HG03342 (cell line): Measurements from ENCODE around the gene RHOG.
"Not testable (repeated sequence)": the region's sequence is repeated elsewhere in the genome, so short reads cannot be mapped to it uniquely, and the experiment has no call there.

Source experiments
- ATAC-seq: cut with Tn5 transposase; IDR thresholded peaks from one replicate; pipeline ENCODE4 v1.9.1; 2021; ENCODE audit warnings: mild to moderate bottlenecking, moderate library complexity; ENCODE audit not compliant: unreplicated experiment

The RHOG gene

DNA sequence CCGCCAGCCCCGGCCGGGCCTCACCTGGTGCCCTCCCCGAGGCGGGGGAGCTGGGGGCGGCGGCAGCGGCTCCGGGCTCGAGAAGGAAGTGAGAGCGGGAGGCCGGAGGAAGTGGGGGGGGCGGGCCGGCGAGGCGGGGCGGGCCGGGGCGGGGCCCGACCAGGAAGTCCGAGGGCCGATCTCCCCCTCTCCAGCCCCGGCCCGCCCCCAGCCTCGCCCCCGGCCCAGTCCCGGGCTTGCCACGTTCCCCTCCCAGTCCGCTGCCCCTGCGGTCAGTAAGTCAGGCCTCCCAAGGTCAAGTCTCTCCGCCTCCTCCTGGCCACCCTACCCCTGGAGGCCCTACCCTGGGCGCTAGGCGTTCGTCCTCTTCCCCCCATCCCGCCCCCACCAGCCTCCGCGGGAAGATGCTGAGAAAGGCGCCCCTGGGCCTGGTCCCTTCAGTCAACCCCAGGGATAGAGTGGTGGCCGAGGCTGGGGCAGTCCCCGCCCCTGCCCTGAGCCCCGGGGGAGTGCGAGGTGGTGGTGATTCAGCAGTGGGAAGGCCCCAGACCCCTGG is at the start of gene RHOG:
RHOG (minus strand) TSS at position 90 of the 556 bp plus-strand sequence. CDS start 12,821 bp downstream, outside the sequence.
- ATAC-seq, result peak; percentile 47

- no peak for ATAC-seq
These were observed 49.3 kb upstream of the RHOG start for GRCh38 chr11:3890014-3890413.

GRCh38 chr11:3888876-3889275 is 48.1 kb upstream of the RHOG start:
- ATAC-seq, result no peak

- ATAC-seq, result no peak
These were observed 46.2 kb upstream of the RHOG start for GRCh38 chr11:3886985-3887384.

DNA sequence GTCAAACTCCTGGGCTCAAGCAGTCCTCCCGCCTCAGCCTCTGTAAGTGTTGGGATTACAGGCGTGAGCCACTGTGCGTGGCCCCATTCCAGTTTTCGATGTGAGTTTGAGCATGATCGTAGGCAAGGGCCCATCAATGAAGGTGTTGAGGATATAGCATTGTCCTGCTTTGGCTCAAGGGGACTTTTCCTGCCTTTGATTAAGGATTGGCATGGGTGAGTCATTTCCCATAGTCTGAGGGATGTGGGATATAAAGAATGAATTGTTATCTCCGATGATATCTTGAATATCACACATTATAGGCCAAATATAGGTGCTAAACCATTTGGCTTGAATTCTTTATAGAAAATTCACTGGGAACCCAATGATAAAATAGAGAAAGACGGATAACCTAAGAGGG is 45.1 kb upstream of the RHOG start:
- no peak for ATAC-seq

GRCh38 chr11:3882655-3883054 is 41.9 kb upstream of the RHOG start:
- no peak for ATAC-seq

GRCh38 chr11:3880724-3881123 is 40.0 kb upstream of the RHOG start:
- peak; percentile 44 for ATAC-seq

- ATAC-seq, result peak; percentile 39
These were observed 39.3 kb upstream of the RHOG start for GRCh38 chr11:3879967-3880542.

DNA sequence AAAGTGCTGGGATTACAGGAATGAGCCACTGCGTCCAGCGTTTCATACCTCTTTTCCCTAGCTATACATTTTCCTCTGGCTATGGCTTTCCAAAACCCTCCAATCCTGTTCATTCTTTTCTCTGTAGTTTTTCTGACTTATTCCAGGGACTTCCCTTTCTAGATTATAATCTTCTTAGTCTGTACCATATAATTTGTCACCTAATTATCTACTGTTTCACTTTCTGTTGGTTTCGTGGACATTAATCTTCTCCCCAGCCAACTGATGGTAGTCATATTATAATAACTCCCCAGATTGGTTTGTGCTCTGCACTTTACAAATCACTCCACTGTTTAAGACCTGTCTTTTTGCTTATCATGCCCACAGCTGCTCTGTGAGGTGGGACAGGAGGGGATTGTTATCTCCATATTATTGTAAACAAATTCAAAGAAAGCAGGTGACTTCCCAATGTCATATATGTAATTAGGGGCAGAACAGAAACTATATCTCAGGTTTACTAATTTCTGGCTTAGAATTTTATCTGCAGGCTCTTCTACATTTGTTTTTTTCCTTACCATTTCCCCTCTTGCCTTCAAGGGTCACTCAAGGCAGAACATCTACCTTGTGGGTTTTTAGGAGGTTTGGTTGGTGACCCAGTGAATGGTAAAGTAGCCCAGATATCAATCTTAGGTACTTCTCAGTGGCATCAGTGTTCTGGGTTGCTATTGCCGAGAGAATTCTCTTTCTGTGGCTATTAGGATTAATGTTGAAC is 38.6 kb upstream of the RHOG start:
- peak; percentile 44 for ATAC-seq

- no peak for ATAC-seq
These were observed 37.5 kb upstream of the RHOG start for GRCh38 chr11:3878258-3878584.

DNA sequence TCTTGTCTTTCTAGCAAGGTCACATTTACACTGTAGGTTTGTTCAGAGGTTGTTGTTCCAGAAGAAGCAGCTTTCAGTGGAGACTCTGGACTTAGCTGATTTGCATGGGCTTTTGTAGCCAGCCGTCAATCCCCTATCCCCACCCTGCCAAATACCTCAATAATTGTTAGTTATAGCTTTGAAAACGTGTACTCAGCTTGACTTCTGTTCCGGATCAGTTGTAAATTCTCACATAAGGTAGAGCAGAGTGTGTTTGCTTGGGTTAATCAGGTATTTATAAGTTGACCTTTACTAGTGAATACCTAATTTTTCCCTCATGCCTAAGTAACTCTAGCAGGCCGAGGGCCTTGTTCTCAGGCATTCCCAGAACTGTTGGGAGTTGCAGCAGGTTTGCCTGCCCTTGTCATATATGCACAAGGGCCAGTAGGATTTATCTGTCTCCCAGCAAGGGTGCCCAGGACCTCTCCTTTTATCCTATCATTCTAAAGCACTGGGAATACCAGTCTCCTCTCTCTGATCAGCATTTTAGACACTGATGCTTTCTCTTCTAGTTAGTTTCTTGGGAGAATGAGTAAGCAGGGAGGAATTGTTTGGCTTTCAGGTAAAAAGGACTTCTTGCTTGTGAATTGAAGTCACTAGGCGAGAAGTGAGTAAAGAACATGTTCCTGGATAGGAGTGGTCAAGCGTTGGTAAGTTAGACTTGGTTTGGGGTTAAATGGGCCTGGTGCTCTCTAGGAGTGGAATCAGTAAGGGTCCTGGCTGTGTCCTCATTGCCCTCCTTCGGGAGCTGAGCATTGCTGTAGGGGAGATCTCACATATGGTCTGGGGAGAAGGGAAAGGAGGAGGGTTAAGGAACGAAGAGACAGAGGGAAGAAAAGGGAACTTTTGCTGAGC is 36.9 kb upstream of the RHOG start:
- no peak for ATAC-seq

DNA sequence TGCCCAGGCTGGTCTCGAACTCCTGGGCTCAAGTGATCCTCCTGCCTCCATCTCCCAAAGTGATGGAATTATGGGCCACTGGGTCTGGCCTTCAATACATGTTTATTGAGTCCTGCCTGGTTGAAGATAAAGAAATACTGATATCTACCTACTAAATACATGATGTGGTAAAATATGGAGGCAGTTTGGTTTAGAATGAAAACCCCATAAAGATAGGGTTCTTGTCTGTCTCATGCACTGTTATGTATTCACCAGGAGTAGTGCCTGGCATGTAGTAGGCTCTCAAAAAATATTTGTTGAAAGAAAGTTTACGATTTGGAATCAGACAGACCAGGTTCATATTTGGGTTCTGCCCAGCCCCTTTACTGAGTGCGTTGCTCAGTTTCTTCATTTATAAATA is 35.9 kb upstream of the RHOG start:
- no peak for ATAC-seq

DNA sequence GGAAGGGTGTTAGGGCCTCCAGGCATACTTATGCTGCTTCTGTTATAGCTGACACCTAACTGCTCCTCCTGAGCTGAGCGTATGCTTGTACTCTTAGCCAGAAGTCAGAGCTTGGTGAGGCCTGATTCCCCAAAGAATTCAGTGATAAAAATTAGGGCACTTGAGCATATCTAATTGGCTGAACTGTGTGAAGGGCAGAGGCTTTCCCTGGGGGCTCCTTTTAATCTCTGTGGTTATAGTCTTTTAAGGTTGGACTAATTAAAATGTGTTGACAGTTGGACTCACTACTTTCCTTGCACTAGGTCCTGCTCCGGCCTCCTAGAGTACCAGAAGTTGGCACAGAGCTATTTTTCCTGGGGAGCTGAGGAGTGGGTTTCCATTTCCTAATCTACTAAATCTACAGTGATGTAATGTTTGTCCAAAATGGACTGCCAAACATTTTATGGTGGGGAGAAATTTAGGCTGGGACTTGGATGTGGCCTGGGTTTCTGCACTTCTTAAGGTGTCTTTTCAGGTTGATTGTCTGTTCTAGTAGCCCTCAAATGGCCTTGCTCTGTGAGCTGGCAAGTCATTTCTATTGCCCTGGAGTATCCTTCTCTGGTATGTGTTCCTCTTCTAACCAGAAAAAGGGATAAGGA is 33.1 kb upstream of the RHOG start:
- ATAC-seq, result no peak

- peak; percentile 55 for ATAC-seq
These were observed 26.7 kb upstream of the RHOG start for GRCh38 chr11:3867209-3868091.

GRCh38 chr11:3866836-3867208 is 26.1 kb upstream of the RHOG start:
- no peak for ATAC-seq

GRCh38 chr11:3866206-3866605 is 25.4 kb upstream of the RHOG start:
- ATAC-seq, result peak; percentile 37

GRCh38 chr11:3865388-3866193 is 24.8 kb upstream of the RHOG start:
- no peak for ATAC-seq

DNA sequence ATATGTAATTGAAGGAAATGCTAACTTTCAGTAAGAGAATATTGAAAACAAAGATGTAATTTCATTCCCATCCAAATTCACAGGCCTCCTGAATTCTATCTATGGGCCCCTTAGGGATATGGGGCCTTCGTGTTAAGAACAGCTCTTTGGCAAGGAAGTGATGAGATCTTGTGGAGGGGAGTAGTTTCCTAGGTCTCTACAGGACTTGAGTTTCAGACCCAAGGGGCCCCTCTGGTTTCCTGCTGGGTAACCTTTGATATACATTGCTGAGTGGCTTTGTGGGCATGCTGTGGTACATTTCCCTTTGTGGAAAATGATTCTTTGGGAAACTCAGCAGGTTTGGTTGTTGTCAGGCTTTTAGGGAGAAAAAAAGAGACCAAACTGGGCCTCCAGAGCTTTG is 20.9 kb upstream of the RHOG start:
- ATAC-seq, result no peak

DNA sequence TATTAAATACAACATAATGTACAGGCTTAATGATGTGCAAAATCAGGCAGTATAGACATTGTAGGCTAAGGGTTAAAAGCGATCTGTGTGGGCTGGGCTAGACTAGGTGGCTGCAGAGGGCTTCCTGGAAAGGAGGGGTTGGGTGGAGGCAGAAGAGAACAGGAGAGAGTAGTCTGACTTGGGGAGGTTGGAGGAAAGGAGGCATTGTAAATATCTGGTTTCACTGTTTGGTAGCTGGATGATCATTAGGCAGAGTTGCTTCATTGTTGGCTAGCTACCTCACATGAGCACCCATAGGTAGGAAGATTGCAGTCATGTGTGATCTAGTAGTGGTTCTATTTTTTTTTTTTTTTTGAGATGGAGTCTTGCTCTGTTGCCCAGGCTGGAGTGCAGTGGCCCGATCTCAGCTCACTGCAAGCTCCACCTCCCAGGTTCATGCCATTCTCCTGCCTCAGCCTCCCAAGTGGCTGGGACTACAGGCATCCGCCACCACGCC is 20.2 kb upstream of the RHOG start:
- not testable (repeated sequence) for ATAC-seq
